HUES64 (cell line): ENCODE results near the gene HES4.
"Not testable (repeated sequence)": the region's sequence is repeated elsewhere in the genome, so short reads cannot be mapped to it uniquely, and the experiment has no call there.

ENCODE experiments used
- H3K27ac ChIP-seq: 2 replicates; pipeline ENCODE4 v1.7.0; 2013; ENCODE audit warnings: low read depth, low read length, inconsistent platforms
- H3K27me3 ChIP-seq: 2 replicates; pipeline ENCODE4 v1.6.1; 2013; ENCODE audit warnings: mild to moderate bottlenecking, low read length; ENCODE audit not compliant: insufficient read depth
- H3K36me3 ChIP-seq: 2 replicates; pipeline ENCODE4 v1.6.1; 2013; ENCODE audit warnings: mild to moderate bottlenecking, low read length; ENCODE audit not compliant: insufficient read depth
- H3K4me1 ChIP-seq: 2 replicates; pipeline ENCODE4 v1.6.1; 2013; ENCODE audit warnings: mild to moderate bottlenecking, low read length, moderate library complexity; ENCODE audit not compliant: insufficient read depth
- H3K4me3 ChIP-seq: 2 replicates; pipeline ENCODE4 v1.5.1; 2013; ENCODE audit warnings: mild to moderate bottlenecking, low read length, moderate library complexity
- H3K9ac ChIP-seq: 2 replicates; pipeline ENCODE4 v1.6.1; 2013; ENCODE audit warnings: mild to moderate bottlenecking, low read depth, low read length
- H3K9me3 ChIP-seq: 2 replicates; pipeline ENCODE4 v1.6.1; 2013; ENCODE audit warnings: low read depth, low read length; ENCODE audit not compliant: insufficient read depth
- WGBS: fragments of 150-250, 120-280 bp; methylation state at CpG from one replicate; pipeline ENCODE4 v1.1.7; 2013; ENCODE audit warnings: missing lambda C conversion rate; 5-methylcytosine and 5-hydroxymethylcytosine counted together

HES4 gene

GRCh38 chr1:1022302-1023009, 22.6 kb upstream of the HES4 start:
- WGBS: 90% methylated on average over 27 of the region's 27 CpGs
- Histone ChIP-seq H3K4me1 (peaks cover 35% of the 10 kb centered on the region), H3K4me3 (no peak overlapping the region), H3K27me3 (no peaks in the 10 kb centered on the region; the same call in 1 of the 2 replicates), H3K36me3 (peaks cover 15% of the 10 kb centered on the region), H3K9ac (no peak overlapping the region), H3K9me3 (no peaks in the 10 kb centered on the region), H3K27ac (no peak overlapping the region)

DNA sequence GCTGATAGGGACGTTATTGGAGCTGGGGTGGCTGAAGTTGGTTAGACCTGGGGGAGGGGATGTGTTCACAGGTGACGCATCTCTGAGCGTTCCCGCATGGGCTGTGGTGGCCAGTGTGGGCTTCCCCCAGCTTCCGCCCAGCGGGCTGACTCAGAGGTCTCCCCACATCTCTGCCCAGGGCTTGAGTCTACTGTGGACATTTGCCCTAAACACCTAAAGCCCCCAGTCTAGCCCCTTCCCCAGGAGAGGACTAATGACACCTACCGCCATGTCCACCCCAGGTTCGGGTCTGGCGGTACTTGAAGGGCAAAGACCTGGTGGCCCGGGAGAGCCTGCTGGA, 22.0 kb upstream of the HES4 start:
- Histone ChIP-seq H3K9ac (no peak overlapping the region), H3K27ac (no peak overlapping the region; the same call in 1 of the 2 replicates), H3K9me3 (no peaks in the 10 kb centered on the region), H3K36me3 (peaks cover 10% of the 10 kb centered on the region; the same call in 1 of the 2 replicates), H3K4me1 (peaks cover 35% of the 10 kb centered on the region), H3K27me3 (no peaks in the 10 kb centered on the region), H3K4me3 (no peak overlapping the region)
- 92% methylated on average over 10 of the region's 10 CpGs for WGBS

GRCh38 chr1:1021010-1021919, 21.4 kb upstream of the HES4 start:
- Histone ChIP-seq H3K9me3 (no peaks in the 10 kb centered on the region), H3K27me3 (no peaks in the 10 kb centered on the region), H3K4me1 (peaks cover 35% of the 10 kb centered on the region), H3K27ac (peak overlapping the region; percentile 41; the same call in 1 of the 2 replicates), H3K4me3 (peak overlapping the region; percentile 81), H3K9ac (peak overlapping the region; percentile 67), H3K36me3 (peaks cover 10% of the 10 kb centered on the region; the same call in 1 of the 2 replicates)
- 15% methylated on average over 31 of the region's 33 CpGs for WGBS

DNA sequence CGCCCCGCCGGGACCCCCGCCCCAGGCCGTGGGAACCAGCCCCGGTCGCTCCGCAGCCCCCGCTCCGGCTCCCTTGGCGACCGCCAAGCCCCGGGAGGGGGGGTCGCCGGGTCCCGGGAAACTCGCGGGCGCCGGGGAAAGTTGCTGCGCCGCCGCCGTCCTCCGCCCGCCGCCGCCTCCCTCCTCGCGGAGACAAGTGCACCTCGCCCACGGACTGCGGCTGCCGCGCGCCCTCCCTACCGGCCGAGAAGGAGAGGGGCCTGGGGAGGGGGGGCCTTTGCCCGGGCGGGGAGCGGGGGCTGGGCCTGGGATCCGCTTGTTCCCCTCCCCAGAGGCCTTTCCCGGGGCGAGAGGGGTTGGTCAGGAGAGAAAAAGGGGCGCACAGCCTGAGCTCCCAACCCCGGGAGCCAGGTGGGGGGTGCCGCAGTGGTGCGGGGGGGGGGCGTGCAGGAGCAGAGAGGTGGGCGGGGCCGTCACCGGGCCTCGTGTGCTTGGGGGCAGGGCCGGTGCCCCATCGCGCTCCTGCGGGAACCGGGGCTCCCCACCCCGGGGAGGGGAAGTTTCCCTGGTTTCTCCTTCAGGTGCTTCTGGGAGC, 20.6 kb upstream of the HES4 start:
- Histone ChIP-seq H3K27me3 (no peaks in the 10 kb centered on the region), H3K9me3 (no peaks in the 10 kb centered on the region), H3K36me3 (peaks cover 10% of the 10 kb centered on the region; the same call in 1 of the 2 replicates), H3K4me3 (peak overlapping the region; percentile 81), H3K27ac (peak overlapping the region; percentile 81; the same call in 1 of the 2 replicates), H3K9ac (peak overlapping the region; percentile 76), H3K4me1 (peaks cover 35% of the 10 kb centered on the region)
- under 1% methylated on average over 46 of the region's 59 CpGs for WGBS

DNA sequence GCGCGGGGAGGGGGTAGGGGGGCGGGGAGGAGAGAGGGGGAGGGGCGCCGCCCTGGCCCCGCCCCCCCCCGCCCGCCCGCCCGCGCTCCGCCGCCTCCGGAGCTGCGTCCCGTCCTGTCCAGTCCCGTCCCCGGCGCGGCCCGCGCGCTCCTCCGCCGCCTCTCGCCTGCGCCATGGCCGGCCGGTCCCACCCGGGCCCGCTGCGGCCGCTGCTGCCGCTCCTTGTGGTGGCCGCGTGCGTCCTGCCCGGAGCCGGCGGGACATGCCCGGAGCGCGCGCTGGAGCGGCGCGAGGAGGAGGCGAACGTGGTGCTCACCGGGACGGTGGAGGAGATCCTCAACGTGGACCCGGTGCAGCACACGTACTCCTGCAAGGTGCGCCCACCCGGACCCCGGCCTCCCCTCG, 20.1 kb upstream of the HES4 start, which contains the start of gene AGRN:
AGRN (plus strand) TSS at position 121 of the 405 bp plus-strand sequence; CDS start at position 174, 53 bp downstream.
- H3K36me3 ChIP-seq: peaks cover 10% of the 10 kb centered on the region; the same call in 1 of the 2 replicates
- peak within 1 kb of the TSS; percentile 81 for H3K4me3 ChIP-seq
- H3K27ac ChIP-seq: peak within 1 kb of the TSS; percentile 97; the same call in 1 of the 2 replicates
- peak within 1 kb of the TSS; percentile 76 for H3K9ac ChIP-seq
- H3K4me1 ChIP-seq: peaks cover 32% of the 10 kb centered on the region
- no peaks in the 10 kb centered on the region for H3K9me3 ChIP-seq
- no peaks in the 10 kb centered on the region for H3K27me3 ChIP-seq
- under 1% methylated on average over 50 of the region's 58 CpGs for WGBS

- peaks cover under 1% of the 10 kb centered on the region; the same call in 1 of the 2 replicates for H3K27me3 ChIP-seq
- peaks cover 32% of the 10 kb centered on the region for H3K4me1 ChIP-seq
- no peak overlapping the region for H3K9ac ChIP-seq
- no peaks in the 10 kb centered on the region for H3K9me3 ChIP-seq
- H3K36me3 ChIP-seq: peaks cover 10% of the 10 kb centered on the region; the same call in 1 of the 2 replicates
- 6% methylated on average over 66 of the region's 91 CpGs for WGBS
- H3K4me3 ChIP-seq: peak overlapping the region; percentile 43; the same call in 1 of the 2 replicates
- peak overlapping the region; percentile 97; the same call in 1 of the 2 replicates for H3K27ac ChIP-seq
Measured at GRCh38 chr1:1019122-1019999, 19.5 kb upstream of the HES4 start.

DNA sequence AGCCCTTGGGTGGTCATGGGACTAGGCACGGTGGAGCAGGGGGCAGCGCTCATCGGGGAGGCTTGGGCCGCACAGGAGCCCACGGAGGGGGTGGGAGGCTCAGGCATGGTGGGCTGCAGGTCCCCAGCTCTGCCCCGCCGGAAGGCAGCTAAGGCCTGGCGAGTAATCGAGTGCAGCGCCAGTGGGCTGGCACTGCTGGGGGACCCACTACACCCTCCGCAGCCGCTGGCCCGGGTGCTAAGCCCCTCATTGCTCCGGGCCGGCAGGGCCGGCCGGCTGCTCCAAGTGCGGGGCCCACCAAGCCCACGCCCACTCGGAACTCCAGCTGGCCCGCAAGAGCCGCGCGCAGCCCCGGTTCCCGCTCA, 18.4 kb upstream of the HES4 start:
- H3K9me3 ChIP-seq, H3K27ac ChIP-seq, H3K27me3 ChIP-seq, H3K9ac ChIP-seq, H3K4me3 ChIP-seq: not testable (repeated sequence)
- Histone ChIP-seq H3K4me1 (peaks cover 25% of the 10 kb centered on the region), H3K36me3 (peaks cover 10% of the 10 kb centered on the region; the same call in 1 of the 2 replicates)
- WGBS: 92% methylated on average over 26 of the region's 26 CpGs

DNA sequence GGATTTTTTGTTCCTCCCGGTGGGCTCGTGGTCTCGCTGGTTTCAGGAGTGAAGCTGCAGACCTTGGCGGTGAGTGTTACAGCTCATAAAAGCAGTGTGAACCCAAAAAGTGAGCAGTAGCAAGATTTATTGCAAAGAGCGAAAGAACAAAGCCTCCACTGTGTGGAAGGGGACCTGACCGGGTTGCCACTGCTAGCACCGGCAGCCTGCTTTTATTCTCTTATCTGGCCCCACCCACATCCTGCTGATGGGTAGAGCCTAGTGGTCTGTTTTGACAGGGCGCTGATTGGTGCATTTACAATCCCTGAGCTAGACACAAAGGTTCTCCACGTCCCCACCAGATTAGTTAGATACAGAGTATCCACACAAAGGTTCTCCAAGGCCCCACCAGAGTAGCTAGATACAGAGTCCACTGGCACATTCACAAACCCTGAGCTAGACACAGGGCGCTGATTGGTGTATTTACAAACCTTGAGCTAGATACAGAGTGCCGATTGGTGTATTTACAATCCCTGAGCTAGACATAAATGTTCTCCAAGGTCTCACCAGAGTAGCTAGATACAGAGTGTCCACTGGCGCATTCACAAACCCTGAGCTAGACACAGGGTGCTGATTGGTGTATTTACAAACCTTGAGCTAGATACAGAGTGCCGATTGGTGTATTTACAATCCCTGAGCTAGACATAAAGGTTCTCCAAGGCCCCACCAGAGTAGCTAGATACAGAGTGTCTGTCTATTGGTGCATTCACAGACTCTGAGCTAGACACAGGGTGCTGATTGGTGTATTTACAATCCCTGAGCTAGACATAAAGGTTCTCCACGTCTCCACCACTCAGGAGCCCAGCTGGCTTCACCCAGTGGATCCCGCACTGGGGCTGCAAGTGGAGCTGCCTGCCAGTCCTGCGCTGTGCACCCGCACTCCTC, 17.8 kb upstream of the HES4 start:
- WGBS: 89% methylated on average over 17 of the region's 17 CpGs
- H3K4me1 ChIP-seq: peaks cover 19% of the 10 kb centered on the region
- H3K36me3 ChIP-seq: not testable (repeated sequence)

GRCh38 chr1:1014799-1015681, 15.1 kb upstream of the HES4 start:
- H3K4me1 ChIP-seq: peaks cover 8% of the 10 kb centered on the region
- H3K9me3 ChIP-seq: no peaks in the 10 kb centered on the region
- H3K36me3 ChIP-seq: no peaks in the 10 kb centered on the region
- no peak overlapping the region for H3K9ac ChIP-seq
- peaks cover 9% of the 10 kb centered on the region for H3K27me3 ChIP-seq
- peak overlapping the region; percentile 69; the same call in 1 of the 2 replicates for H3K4me3 ChIP-seq
- H3K27ac ChIP-seq: peak overlapping the region; percentile 46; the same call in 1 of the 2 replicates
- 77% methylated on average over 20 of the region's 20 CpGs for WGBS

More for the DNA sequence above, 17.8 kb upstream of the HES4 start:
- not testable (repeated sequence) for H3K4me3 ChIP-seq, H3K27ac ChIP-seq, H3K9me3 ChIP-seq, H3K27me3 ChIP-seq, H3K9ac ChIP-seq
